Measurements from ENCODE around the gene COPS3.

Gene COPS3

DNA sequence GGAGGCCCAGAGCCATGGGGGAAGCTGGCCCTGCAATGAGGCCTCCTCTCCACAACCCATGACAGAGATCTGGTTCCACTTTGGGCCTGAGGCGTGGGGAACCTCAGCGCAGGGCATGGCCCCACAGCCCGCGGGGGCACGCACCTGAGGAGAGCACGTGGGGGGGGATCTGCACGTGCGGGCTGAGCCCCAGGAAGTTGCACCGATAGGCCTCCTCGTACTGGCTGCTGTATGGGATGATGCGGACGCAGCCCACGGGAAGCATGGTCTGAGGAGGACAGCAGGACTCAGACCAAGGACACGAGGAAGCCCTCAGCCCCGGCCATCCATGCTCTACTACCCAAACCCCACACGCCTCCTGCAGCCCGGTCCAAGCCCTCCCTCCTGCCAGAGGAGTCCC, 64.8 kb downstream of the COPS3 start:
- DNase-seq (ENCODE audit: low read depth) = no peak

DNA sequence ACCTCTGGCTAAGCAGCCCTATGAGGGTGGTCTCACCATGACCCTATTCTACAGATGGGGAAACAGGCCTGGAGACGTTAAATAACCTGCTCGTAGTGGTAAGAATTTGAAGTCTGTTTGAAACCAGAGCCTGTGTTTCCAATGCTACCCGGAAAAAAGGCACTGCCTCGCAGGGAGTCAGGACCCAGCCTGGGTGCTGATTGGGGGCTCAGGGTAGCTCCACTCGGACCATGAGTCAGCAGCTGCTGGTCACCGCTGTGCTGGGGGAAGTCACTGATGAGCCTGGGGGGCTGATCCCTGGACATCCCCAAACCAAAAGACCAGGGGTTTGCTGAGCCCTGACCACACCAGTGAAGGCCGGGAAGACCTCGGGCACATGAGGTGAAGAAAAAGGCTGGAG, 65.5 kb downstream of the COPS3 start:
- DNase-seq (ENCODE audit: low read depth) = no peak

DNA sequence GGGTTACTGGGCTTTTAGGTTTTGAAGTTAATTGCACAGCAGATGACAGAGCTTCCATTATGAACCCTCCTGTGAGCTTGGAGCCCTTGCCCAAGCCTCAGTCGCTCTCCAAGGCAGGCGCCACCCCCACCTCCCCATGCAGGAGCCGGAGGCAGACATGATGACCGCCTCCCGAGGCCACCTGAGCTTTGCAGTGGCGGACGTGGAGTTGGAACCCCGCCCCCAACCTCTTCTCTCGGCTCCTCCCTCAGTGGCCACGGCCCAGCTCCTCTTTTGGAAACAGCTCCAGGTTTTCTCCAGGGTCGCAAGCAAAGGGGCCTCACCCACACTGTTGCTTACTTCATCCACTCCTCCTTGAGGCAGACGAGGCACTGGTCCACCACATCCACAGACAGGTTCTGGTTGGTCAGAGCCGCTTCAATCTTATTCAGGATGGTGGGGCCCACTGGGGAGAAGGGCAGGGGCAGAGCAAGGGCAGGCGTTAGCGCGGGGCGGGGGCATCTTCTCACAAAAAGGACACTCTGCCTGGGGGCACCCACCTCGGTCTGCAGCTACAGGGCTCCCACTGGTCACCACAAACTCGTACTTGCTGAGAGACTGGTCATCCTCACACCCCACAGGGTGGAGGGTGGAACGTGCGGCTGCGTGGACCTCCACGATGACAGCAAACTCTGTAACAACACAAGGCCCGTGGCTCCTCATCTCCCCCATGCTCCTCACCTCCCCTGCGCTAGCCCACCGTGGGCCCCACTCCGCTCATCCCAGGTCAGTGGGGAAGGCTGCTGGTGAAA, 66.2 kb downstream of the COPS3 start:
- no peak for DNase-seq (ENCODE audit: low read depth)

DNA sequence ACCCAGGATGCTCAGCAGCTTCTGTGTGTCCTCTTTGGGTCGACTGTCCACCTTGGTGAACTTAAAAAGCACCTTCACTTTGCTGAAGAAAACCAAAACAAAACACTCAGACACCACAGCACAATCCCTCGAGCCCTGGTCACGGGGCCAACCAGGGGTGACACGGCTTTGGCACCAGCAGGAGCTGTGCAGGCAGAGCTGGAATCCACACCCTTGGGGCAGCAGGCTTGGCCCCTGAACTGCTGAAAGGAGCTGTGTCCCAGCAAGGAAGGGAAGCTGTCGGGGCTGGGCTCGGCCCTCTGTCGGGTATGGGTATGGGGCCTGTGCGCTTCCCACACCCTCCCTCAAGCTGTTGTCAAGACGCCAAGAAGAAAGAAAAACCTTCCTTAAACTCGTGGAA, 67.3 kb downstream of the COPS3 start:
- DNase-seq (ENCODE audit: low read depth) = no peak

DNA sequence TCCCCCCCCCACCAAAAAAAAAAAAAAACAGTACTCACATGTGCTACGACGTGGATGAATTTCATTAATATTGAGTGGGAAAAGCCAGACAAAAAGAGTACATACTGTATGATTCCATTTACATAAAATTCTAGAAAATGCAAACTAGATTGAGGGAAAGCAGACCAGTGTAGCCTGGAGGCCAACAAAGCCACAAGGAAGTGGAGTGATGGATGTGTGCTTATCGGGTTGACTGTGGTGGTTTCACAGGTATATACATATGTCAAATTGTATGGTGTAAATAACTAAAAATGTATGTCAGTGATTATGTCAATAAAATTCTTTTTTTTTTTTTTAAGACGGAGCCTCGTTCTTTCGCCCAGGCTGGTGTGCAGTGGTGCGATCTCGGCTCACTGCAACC, 73.0 kb downstream of the COPS3 start:
- DNase-seq (ENCODE audit: low read depth) = no peak

DNA sequence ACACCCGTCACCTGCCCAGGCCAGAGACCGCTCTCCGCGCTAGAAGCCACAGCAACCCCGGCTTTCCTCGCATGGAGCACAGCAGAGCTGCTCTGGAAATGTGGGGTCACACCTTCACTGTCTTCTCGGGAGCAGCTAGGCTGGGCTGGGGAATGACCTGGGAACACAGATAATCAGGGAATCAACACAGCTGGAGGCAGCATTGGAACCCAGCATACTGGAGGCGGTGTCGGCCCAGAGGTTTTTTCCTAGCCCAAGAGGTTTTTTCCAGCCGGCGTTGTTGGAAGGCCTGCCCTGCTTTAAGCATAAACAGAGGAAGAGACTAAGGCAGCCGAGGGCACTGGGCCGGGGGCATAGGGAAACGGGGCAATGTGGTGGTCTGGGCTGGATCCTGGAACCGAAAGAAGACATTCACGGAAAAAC, 74.1 kb downstream of the COPS3 start:
- no peak for DNase-seq (ENCODE audit: low read depth)

DNA sequence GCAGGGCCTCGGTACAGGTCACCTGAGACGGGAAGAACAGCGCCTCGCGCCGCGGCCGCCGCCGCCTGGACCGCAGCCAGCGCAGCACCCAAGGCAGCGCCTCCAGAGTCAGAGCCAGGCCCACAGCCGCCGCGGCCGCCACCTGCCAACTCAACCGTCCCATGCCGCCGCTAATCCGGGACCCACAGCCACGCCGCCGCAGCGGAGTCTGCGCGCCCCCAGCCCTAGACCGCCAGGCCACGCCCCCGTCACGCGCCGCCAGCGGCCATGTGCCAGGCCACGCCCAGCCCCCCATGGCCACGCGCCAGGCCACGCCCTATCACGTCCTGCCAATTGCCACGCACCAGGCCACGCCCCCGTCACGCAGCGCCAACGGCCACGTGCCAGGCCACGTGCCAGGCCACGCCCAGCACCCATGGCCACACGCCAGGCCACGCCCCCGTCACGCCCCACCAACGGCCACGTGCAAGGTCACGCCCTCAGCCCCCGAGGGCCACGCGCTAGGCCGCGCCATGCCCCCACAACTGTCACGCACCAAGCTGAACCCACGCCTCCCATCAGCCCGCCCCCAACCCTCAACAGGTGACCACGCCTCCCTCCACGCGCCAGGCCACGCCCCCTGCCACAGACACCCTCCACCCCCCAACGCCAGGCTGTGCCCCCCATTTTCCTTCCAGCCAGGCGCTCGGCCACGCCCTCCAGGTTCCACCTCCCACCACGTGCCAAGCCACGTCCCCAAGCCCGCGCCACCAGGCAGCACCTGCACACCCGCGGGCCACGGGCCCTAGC, 74.7 kb downstream of the COPS3 start, which contains the start of gene PLD6:
Gene PLD6, minus strand, starts transcription at position 210 of the 789 bp plus-strand sequence. Its CDS starts 47 bp downstream, at position 163.
- DNase-seq (ENCODE audit: low read depth) = no peak

DNA sequence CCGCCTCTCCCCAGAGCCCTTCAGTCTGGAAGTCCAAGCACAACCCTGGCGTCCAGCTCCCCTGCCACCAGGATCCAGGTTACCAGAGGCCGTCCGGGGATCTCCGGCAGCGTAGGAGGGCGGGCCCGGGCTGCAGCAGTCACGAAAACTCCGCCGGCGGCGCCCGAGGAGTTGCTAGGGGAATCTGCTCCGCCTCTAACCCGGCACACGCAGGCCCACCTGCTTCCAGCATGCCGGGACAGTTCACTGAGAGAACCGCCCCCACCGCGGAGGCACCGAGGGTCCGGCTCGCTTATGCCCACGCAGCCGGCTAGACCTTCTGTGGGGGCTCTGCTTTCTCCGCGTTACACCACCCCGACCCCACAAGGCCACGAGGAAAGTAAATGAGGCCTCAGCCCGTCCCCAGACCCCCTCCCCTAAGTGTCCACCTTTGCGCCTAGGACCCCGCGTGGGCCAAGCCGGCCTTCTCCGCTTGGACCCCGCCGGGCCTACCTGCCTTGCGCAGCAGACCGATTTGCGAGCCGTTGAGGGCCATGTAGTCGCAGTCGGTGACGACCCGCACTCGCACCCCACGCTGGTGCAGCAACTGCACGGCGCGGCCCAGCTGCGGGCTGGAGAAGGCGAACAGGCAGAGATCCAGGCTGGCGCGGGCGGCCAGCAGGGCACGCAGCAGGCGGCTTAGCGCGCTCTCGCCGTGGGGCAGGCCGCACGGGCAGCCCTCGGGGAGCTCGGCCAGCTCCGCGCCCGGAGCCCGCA, 75.5 kb downstream of the COPS3 start:
- DNase-seq (ENCODE audit: low read depth) = no peak

DNA sequence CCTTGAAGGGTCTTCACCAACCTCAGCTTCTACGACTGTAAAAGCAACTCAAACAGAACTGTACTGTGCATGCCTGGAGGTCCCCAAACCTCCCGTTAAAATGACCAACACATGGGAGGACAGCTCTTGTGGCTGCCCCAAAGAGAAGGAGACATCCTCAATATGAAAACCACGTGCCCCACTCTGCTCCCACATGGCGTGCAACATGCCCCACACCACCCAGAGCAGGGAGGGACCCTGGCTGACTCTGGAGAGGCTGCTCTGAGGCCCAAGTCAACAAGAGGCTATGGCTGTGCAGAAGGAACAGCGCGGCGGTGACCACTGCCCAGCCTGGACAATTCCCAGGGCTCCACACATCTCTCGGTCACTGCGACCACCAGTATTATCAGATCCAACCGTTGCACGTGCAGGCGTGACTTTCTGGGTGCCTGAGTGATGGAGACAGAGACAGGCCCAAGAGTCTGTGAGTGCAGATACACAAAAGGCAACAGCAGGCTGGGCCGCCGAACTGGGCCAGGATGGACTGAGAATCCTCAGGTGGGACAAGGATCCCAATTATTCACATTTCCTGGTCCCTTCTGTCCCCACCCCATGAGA, 76.3 kb downstream of the COPS3 start:
- DNase-seq (ENCODE audit: low read depth) = no peak

DNA sequence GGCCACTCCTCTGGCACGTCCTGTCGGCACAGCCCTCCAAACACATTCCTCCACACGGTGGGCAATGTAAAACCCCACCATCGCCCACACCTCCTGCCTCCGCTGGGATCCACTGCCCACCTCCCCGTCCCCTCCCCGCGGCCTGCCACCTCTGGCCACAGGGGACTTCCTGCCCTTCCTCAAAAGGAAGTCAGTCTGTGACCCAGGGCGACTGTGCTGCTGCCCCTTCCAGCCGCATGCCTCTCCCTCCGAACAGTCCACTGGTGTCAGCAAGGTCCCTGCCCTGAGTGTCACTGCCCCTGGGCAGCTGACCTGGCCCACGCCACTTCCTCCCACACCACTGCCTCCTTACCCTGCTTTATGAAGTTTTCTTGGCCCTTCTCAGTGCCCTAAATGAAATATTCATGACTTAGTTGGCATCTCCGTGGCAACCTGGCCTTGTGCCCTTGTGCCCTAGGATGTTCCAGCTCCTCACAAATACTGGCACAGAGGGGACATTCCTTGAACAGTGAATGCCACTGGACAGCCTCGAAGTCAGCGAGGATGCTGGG, 76.9 kb downstream of the COPS3 start:
- no peak for DNase-seq (ENCODE audit: low read depth)

DNA sequence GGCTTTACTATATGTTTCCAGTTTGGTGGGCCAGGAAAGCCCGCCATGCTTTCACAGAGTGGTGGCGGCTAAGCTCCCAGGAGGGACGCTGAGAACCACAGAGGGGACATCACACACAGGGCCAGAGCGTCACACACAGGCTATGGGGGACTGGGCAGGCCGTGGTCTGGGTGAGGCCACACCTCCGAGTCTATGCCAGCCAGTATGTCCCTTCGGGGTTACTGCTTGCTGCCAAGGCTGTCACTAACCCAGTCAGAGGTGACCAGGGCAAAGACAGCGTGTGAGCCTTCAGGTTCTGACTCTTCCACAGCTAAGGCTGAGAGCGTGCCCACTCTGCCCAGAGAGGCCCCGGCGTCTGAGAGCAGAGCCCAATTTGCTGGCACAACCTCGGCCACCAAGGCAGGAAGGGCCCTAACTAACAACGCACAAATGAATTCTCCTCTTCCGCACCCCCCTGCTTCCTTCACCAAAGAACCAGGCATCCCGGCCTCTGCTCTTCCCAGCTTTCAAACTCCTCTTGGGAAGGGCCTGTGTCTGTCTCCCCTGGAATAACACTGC, 77.8 kb downstream of the COPS3 start:
- no peak for DNase-seq (ENCODE audit: low read depth)

DNA sequence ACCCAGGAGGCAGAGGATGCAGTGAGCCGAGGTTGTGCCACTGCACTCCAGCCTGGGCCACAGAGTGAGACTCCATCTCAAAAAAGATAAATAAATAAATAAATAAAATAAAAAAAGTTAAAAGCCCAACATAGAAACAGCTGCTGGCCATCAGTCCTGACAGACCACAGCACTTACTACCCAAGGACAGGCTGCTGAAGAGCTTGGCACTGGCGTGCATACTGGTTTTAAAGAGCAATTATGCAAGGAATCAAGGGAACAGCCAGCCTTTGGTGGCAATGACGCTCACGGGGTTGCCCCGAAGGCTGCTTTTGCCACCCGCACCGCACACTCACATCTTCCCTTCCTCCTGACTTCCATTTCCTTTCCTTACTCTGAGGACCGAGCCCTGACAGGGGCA, 79.1 kb downstream of the COPS3 start:
- no peak for DNase-seq (ENCODE audit: low read depth)

DNA sequence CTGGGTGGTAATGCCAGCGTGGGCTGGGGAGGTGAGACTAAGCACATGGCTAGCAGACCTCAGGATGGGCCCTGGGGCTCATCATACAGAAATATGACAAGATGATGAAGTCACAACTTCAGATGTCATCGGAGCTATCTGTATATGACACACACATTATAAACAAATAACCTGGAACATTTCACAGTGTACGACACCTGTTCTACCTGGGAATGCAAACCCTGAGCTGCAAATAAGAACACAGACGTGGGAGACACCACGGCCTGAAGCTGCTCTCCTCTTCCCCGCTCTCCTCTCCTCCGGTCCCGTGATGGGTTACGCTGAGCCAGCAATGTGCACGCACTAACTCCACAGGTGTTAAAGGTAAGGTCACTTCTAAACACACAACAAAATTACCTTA, 79.8 kb downstream of the COPS3 start:
- no peak for DNase-seq (ENCODE audit: low read depth)

DNA sequence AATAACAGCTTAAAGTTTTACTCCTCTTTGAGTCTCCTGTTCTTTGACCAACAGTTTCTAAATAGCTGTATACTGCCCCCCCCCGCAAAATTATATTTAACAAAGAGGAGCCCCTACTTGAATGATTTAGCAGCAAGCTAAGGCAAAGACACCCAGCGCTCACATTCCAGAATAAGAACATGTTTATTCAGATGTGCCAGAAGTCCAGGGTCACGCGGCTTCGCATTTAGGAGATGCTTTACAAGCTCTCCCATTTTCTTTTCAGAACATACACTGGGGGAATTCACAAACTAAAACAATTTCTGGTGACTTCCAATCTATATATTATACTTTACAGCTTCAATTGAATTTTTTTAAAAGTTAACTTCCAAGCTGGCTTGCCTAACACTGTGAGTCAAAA, 80.2 kb downstream of the COPS3 start:
- no peak for DNase-seq (ENCODE audit: low read depth)

DNA sequence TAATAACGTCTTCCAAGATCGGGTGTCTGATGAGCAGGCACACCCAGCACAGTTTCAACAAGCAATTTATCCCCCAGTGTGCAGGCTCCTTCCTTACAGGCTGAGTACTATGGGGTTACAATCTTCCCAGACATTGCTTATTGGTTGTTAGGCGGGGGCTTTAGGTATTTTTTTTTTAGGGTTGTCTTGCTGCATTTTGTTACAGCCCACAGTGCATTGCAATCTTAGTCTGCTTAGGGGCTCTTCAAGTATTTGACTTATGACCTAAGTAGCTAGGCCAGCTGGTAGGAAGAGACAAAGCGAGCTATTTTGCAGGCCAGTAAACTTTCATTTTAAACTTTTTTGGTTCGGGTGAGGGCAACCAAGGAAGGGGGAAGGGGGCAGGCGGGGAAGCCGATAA, 80.7 kb downstream of the COPS3 start:
- no peak for DNase-seq (ENCODE audit: low read depth)

DNA sequence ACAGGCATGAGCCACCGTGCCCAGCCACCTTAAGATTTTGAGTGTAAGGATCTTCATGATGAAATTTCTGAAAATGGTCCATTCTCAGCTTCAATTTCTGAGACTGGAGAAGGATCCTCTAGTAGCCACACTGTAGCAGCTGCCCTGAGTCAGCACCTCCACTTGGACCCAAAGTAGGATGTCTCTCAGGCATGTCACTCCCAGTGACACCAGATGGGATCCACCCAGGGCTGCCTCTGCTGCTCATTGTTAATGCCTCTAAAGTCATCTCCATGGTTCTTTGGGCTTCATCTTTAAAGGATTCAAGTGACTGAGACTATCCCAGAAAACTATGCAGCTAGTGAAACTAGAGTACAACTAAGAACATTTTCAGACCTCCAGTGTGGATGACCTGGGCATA, 82.8 kb downstream of the COPS3 start:
- DNase-seq (ENCODE audit: low read depth) = no peak

DNA sequence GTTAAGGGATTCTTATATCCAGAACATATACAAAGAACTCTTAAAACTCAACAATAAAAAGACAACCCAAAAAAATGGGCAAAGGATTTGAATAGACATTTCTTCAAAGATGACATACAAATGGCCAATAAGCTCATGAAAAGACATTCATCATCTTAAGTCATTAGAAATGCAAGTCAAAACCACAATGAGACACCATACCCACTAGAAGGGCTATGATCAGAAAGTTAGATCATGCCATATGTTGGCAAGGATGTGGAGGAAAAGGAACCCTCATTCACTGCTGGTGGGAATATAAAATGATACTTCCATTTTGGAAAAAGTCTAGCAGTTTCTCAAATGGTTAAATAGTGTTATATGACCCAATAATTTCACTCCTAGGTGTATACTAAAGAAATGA, 84.3 kb downstream of the COPS3 start:
- DNase-seq (ENCODE audit: low read depth) = no peak

Data from GM04503 (cell line).